Lower lobe of right lung (tissue), 2 donors: ENCODE data around the gene CACNA2D1. TPM values are rescaled to one million over a fixed set of nuclear protein-coding genes. Genes with fewer than 3 reads are reported as not detected.

Source experiments
- ATAC-seq, 2 donors: fragments of 200-7000 bp; cut with Tn5 transposase; one replicate each; pipeline ENCODE4 v1.9.1; 2020 to 2022; ENCODE audit warnings: mild to moderate bottlenecking in 2 of 2, moderate library complexity in 2 of 2
- DNase-seq: peaks from one replicate; pipeline ENCODE4 v3.0.0-alpha.2; 2020
- H3K27ac ChIP-seq: fragments of 200-600 bp; one replicate; pipeline ENCODE4 v1.8.0; 2022
- H3K27me3 ChIP-seq: fragments of 200-600 bp; one replicate; pipeline ENCODE4 v1.8.0; 2022; ENCODE audit warnings: low read depth
- H3K36me3 ChIP-seq: fragments of 200-600 bp; one replicate; pipeline ENCODE4 v1.8.0; 2022; ENCODE audit warnings: mild to moderate bottlenecking
- H3K4me1 ChIP-seq: fragments of 200-600 bp; one replicate; pipeline ENCODE4 v1.8.0; 2022
- H3K4me3 ChIP-seq: fragments of 200-600 bp; one replicate; pipeline ENCODE4 v1.8.0; 2022; ENCODE audit warnings: mild to moderate bottlenecking
- H3K9me3 ChIP-seq: fragments of 200-600 bp; one replicate; pipeline ENCODE4 v1.8.0; 2022
- CTCF ChIP-seq: fragments of 200-600 bp; IDR thresholded peaks from one replicate; pipeline ENCODE4 v1.8.0; 2022; ENCODE audit warnings: antibody characterized with exemption, mild to moderate bottlenecking
- intact Hi-C: fragments of 100-400 bp; cut with DNase I; formaldehyde crosslinking; loops from one replicate; pipeline ENCODE4 v1.11.0; 2022
- total RNA-seq: library from RNA; stranded (reverse); fragmentation: NEBNext Ultra II Directional; extraction: Animal tissue kit (Norgen Biotek cat#: 25700); gene quantifications from one replicate; pipeline ENCODE4 v1.2.1, GENCODE V29; 2021
- donor health status: DM: no; HTN: yes; CAD: no; lungs with severe emphysema.

The CACNA2D1 gene
- total RNA-seq, 1 donor from 2014 or later = 12.5 TPM

- intact Hi-C loops = no loop called here
- ATAC-seq = no peak
- no peak for DNase-seq
- no peaks in the 10 kb centered on the region for H3K9me3 ChIP-seq
- H3K4me1 ChIP-seq = no peaks in the 10 kb centered on the region
- no peak overlapping the region for H3K4me3 ChIP-seq
- no peaks in the 10 kb centered on the region for H3K36me3 ChIP-seq
- no peak overlapping the region for H3K27ac ChIP-seq
- TF ChIP-seq CTCF = no peak
- H3K27me3 ChIP-seq = no peaks in the 10 kb centered on the region
Observed at GRCh38 chr7:82221152-82221674, 222.4 kb downstream of the CACNA2D1 start.

DNA sequence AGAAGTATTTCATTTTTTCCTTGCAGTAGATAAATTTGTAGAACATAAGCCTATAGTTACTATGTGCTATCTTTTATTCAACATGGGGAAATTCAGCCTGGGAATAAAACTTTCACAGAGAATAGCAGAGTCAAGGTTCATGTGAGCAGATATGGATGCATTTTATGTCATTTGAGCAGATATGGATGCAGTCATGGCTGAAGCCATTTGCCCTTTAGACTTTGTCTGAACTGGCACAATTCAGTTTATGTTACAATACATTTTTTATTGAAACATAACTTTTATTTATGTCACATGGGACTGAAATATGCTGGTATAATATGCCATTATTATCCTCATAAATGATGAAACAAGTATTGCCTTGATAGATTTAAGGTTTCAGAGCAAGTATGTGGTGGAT, 231.1 kb downstream of the CACNA2D1 start:
- Histone ChIP-seq H3K4me1 (no peaks in the 10 kb centered on the region), H3K27me3 (no peaks in the 10 kb centered on the region), H3K9me3 (peaks cover 5% of the 10 kb centered on the region), H3K36me3 (no peaks in the 10 kb centered on the region), H3K4me3 (no peak overlapping the region), H3K27ac (no peak overlapping the region)
- ATAC-seq (no peak), DNase-seq (no peak)
- no peak for TF ChIP-seq CTCF
- intact Hi-C loops = no loop called here

DNA sequence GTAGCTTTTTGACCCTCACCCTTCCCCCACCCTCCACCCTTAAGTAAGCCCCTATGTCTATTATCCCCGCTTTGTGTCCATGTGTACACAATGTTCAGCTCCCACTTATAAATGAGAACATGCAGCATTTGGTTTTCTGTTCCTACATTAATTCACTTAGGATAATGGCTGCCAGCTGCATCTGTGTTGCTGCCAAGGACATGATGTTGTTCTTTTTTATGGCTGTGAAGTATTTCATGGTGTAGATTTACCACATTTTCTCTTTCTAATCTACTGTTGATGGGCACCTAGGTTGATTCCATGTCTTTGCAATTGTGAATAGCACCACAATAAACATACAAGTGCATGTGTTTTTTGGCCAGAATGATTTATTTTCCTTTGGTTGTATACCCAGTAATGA, 232.2 kb downstream of the CACNA2D1 start:
- DNase-seq = no peak
- TF ChIP-seq CTCF = no peak
- Histone ChIP-seq H3K27ac (no peak overlapping the region), H3K36me3 (no peaks in the 10 kb centered on the region), H3K27me3 (no peaks in the 10 kb centered on the region), H3K9me3 (peaks cover 5% of the 10 kb centered on the region), H3K4me3 (no peak overlapping the region), H3K4me1 (no peaks in the 10 kb centered on the region)
- intact Hi-C loops = no loop called here
- no peak for ATAC-seq

DNA sequence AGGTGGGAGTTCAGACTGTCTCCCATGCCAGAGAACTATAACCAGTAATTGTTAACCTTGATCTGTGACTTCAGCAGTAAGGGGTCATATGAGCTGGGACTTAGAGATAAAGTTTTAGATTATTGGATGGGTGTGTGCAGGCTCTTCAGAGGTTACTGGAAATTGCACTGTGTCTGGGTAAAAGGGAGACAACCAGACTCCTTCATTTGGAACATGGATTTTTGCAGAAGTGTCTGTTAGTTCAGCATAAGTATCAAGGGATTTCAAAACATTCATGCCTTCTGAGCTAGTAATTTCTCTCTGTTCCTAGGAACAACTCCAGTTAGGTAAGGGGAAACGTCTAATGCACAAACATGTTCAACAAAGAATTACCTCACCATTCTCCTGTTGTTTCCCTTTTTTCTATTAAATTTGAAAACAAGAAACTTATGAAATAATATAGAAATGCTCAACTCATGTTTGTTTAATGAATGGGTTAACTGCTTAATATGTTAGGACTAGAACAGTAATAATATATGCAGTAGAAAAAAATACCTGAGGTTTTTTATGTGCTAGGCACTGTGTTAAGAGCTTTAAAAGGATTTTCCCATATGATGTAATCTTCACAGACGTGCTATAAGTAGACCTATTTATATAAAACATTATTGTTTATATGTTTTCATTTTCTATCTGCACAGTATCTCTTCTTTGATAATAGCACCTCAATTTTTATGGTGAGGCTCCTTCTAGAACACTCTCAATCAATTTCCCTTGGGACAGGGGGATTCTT, 233.0 kb downstream of the CACNA2D1 start:
- no peak overlapping the region for H3K27ac ChIP-seq
- H3K4me3 ChIP-seq = no peak overlapping the region
- no peaks in the 10 kb centered on the region for H3K4me1 ChIP-seq
- no peak for TF ChIP-seq CTCF
- H3K9me3 ChIP-seq = peaks cover 5% of the 10 kb centered on the region
- ATAC-seq = no peak
- no peaks in the 10 kb centered on the region for H3K27me3 ChIP-seq
- DNase-seq = no peak
- H3K36me3 ChIP-seq = no peaks in the 10 kb centered on the region
- intact Hi-C loops = no loop called here

- peaks cover 5% of the 10 kb centered on the region for H3K9me3 ChIP-seq
- H3K27ac ChIP-seq = no peak overlapping the region
- H3K4me3 ChIP-seq = no peak overlapping the region
- DNase-seq (no peak), ATAC-seq (no peak)
- no peaks in the 10 kb centered on the region for H3K27me3 ChIP-seq
- intact Hi-C loops = no loop called here
- H3K4me1 ChIP-seq = no peaks in the 10 kb centered on the region
- TF ChIP-seq CTCF = no peak
- no peaks in the 10 kb centered on the region for H3K36me3 ChIP-seq
Observed at GRCh38 chr7:82209179-82209747, 234.3 kb downstream of the CACNA2D1 start.
